Measurements from ENCODE around the gene SMPD4. TPM values are rescaled to one million over a fixed set of nuclear protein-coding genes. Genes with fewer than 3 reads are reported as not detected.
"Not testable (repeated sequence)": the region's sequence is repeated elsewhere in the genome, so short reads cannot be mapped to it uniquely, and the experiment has no call there.

SMPD4 gene
- total and polyA plus RNA-seq, 2 donors, result 14.0 to 42.6 TPM

GRCh38 chr2:130150181-130151144 is 30.9 kb downstream of the SMPD4 start:
- DNase-seq (ENCODE audit: low read depth in 6 of 9, low spot score in 9 of 9), result no peak
- 97% methylated on average over 23 of the region's 23 CpGs for WGBS

GRCh38 chr2:130148515-130148914 is 32.9 kb downstream of the SMPD4 start:
- WGBS, result 74% methylated on average over 6 of the region's 6 CpGs
- Histone ChIP-seq H3K36me3 (ENCODE audit: control insufficient read depth in 2 of 2, insufficient read depth in 2 of 2, low read length in 1 of 2) (peaks cover 16% of the 10 kb centered on the region in 2 donors), H3K27me3 (ENCODE audit: control insufficient read depth in 2 of 2, insufficient read depth in 1 of 2, low read length in 1 of 2) (peaks cover under 1 to 18% of the 10 kb centered on the region in 2 donors)
- H3K9me3 ChIP-seq (ENCODE audit: control insufficient read depth in 2 of 2, insufficient read depth in 1 of 2, low read length in 1 of 2); H3K27ac ChIP-seq (ENCODE audit: low read depth in 1 of 2, low read length in 1 of 2); DNase-seq (ENCODE audit: low read depth in 6 of 9, low spot score in 9 of 9); H3K4me1 ChIP-seq (ENCODE audit: control insufficient read depth in 2 of 2, insufficient read depth in 2 of 2, low read length in 2 of 2); H3K4me3 ChIP-seq (ENCODE audit: low read length in 2 of 2): not testable (repeated sequence)

More at GRCh38 chr2:130150181-130151144, 30.9 kb downstream of the SMPD4 start:
- Histone ChIP-seq H3K27ac (ENCODE audit: low read depth in 1 of 2, low read length in 1 of 2) (no peak overlapping the region), H3K36me3 (ENCODE audit: control insufficient read depth in 2 of 2, insufficient read depth in 2 of 2, low read length in 1 of 2) (peaks cover 24 to 34% of the 10 kb centered on the region in 2 donors), H3K9me3 (ENCODE audit: control insufficient read depth in 2 of 2, insufficient read depth in 1 of 2, low read length in 1 of 2) (no peaks in the 10 kb centered on the region), H3K4me3 (ENCODE audit: low read length in 2 of 2) (no peak overlapping the region), H3K27me3 (ENCODE audit: control insufficient read depth in 2 of 2, insufficient read depth in 1 of 2, low read length in 1 of 2) (peaks cover 0 to 4% of the 10 kb centered on the region in 2 donors), H3K4me1 (ENCODE audit: control insufficient read depth in 2 of 2, insufficient read depth in 2 of 2, low read length in 2 of 2) (no peaks in the 10 kb centered on the region)

GRCh38 chr2:130145006-130145414 is 36.4 kb downstream of the SMPD4 start, which contains the start of gene CCDC74B:
TSS of gene CCDC74B (minus strand) at chr2:130145112. CDS start at chr2:130144996, 116 bp downstream.
- H3K9me3 ChIP-seq (ENCODE audit: control insufficient read depth in 2 of 2, insufficient read depth in 1 of 2, low read length in 1 of 2); H3K36me3 ChIP-seq (ENCODE audit: control insufficient read depth in 2 of 2, insufficient read depth in 2 of 2, low read length in 1 of 2); H3K27ac ChIP-seq (ENCODE audit: low read depth in 1 of 2, low read length in 1 of 2); H3K4me1 ChIP-seq (ENCODE audit: control insufficient read depth in 2 of 2, insufficient read depth in 2 of 2, low read length in 2 of 2): not testable (repeated sequence)
- peak in 5 of 9 donors; percentile 10 to 42 (median 25) for DNase-seq (ENCODE audit: low read depth in 6 of 9, low spot score in 9 of 9)
- Histone ChIP-seq H3K4me3 (ENCODE audit: low read length in 2 of 2) (peak within 1 kb of the TSS in 1 of 2 donors; percentile 10), H3K27me3 (ENCODE audit: control insufficient read depth in 2 of 2, insufficient read depth in 1 of 2, low read length in 1 of 2) (peaks cover 2 to 31% of the 10 kb centered on the region in 2 donors)
- 14% methylated on average over 30 of the region's 30 CpGs for WGBS

- H3K27me3 ChIP-seq (ENCODE audit: control insufficient read depth in 2 of 2, insufficient read depth in 1 of 2, low read length in 1 of 2), result peaks cover 2 to 31% of the 10 kb centered on the region in 2 donors
- H3K4me3 ChIP-seq (ENCODE audit: low read length in 2 of 2); H3K27ac ChIP-seq (ENCODE audit: low read depth in 1 of 2, low read length in 1 of 2); H3K36me3 ChIP-seq (ENCODE audit: control insufficient read depth in 2 of 2, insufficient read depth in 2 of 2, low read length in 1 of 2); H3K9me3 ChIP-seq (ENCODE audit: control insufficient read depth in 2 of 2, insufficient read depth in 1 of 2, low read length in 1 of 2); H3K4me1 ChIP-seq (ENCODE audit: control insufficient read depth in 2 of 2, insufficient read depth in 2 of 2, low read length in 2 of 2); DNase-seq (ENCODE audit: low read depth in 6 of 9, low spot score in 9 of 9): not testable (repeated sequence)
- WGBS, result 37% methylated on average over 22 of the region's 28 CpGs
Observed at GRCh38 chr2:130143266-130144039, 37.9 kb downstream of the SMPD4 start.

GRCh38 chr2:130142396-130143265 is 38.8 kb downstream of the SMPD4 start:
- WGBS, result 81% methylated on average over 13 of the region's 13 CpGs
- not testable (repeated sequence) for DNase-seq (ENCODE audit: low read depth in 6 of 9, low spot score in 9 of 9)

GRCh38 chr2:130141645-130142370 is 39.6 kb downstream of the SMPD4 start:
- not testable (repeated sequence) for H3K36me3 ChIP-seq (ENCODE audit: control insufficient read depth in 2 of 2, insufficient read depth in 2 of 2, low read length in 1 of 2); H3K9me3 ChIP-seq (ENCODE audit: control insufficient read depth in 2 of 2, insufficient read depth in 1 of 2, low read length in 1 of 2); H3K4me1 ChIP-seq (ENCODE audit: control insufficient read depth in 2 of 2, insufficient read depth in 2 of 2, low read length in 2 of 2); H3K4me3 ChIP-seq (ENCODE audit: low read length in 2 of 2); DNase-seq (ENCODE audit: low read depth in 6 of 9, low spot score in 9 of 9); H3K27ac ChIP-seq (ENCODE audit: low read depth in 1 of 2, low read length in 1 of 2)
- H3K27me3 ChIP-seq (ENCODE audit: control insufficient read depth in 2 of 2, insufficient read depth in 1 of 2, low read length in 1 of 2), result peaks cover 2 to 31% of the 10 kb centered on the region in 2 donors
- WGBS, result 94% methylated on average over 18 of the region's 22 CpGs

More at GRCh38 chr2:130142396-130143265, 38.8 kb downstream of the SMPD4 start:
- H3K9me3 ChIP-seq (ENCODE audit: control insufficient read depth in 2 of 2, insufficient read depth in 1 of 2, low read length in 1 of 2); H3K4me1 ChIP-seq (ENCODE audit: control insufficient read depth in 2 of 2, insufficient read depth in 2 of 2, low read length in 2 of 2); H3K36me3 ChIP-seq (ENCODE audit: control insufficient read depth in 2 of 2, insufficient read depth in 2 of 2, low read length in 1 of 2); H3K4me3 ChIP-seq (ENCODE audit: low read length in 2 of 2); H3K27ac ChIP-seq (ENCODE audit: low read depth in 1 of 2, low read length in 1 of 2): not testable (repeated sequence)
- H3K27me3 ChIP-seq (ENCODE audit: control insufficient read depth in 2 of 2, insufficient read depth in 1 of 2, low read length in 1 of 2), result peaks cover 2 to 31% of the 10 kb centered on the region in 2 donors

GRCh38 chr2:130141002-130141401 is 40.4 kb downstream of the SMPD4 start:
- not testable (repeated sequence) for H3K9me3 ChIP-seq (ENCODE audit: control insufficient read depth in 2 of 2, insufficient read depth in 1 of 2, low read length in 1 of 2); H3K4me1 ChIP-seq (ENCODE audit: control insufficient read depth in 2 of 2, insufficient read depth in 2 of 2, low read length in 2 of 2); H3K36me3 ChIP-seq (ENCODE audit: control insufficient read depth in 2 of 2, insufficient read depth in 2 of 2, low read length in 1 of 2); DNase-seq (ENCODE audit: low read depth in 6 of 9, low spot score in 9 of 9); H3K27ac ChIP-seq (ENCODE audit: low read depth in 1 of 2, low read length in 1 of 2); H3K4me3 ChIP-seq (ENCODE audit: low read length in 2 of 2)
- peaks cover 2 to 31% of the 10 kb centered on the region in 2 donors for H3K27me3 ChIP-seq (ENCODE audit: control insufficient read depth in 2 of 2, insufficient read depth in 1 of 2, low read length in 1 of 2)
- 99% methylated on average over 4 of the region's 6 CpGs for WGBS

GRCh38 chr2:130140516-130140915 is 40.9 kb downstream of the SMPD4 start:
- not testable (repeated sequence) for H3K4me1 ChIP-seq (ENCODE audit: control insufficient read depth in 2 of 2, insufficient read depth in 2 of 2, low read length in 2 of 2); H3K9me3 ChIP-seq (ENCODE audit: control insufficient read depth in 2 of 2, insufficient read depth in 1 of 2, low read length in 1 of 2); H3K4me3 ChIP-seq (ENCODE audit: low read length in 2 of 2); DNase-seq (ENCODE audit: low read depth in 6 of 9, low spot score in 9 of 9); H3K36me3 ChIP-seq (ENCODE audit: control insufficient read depth in 2 of 2, insufficient read depth in 2 of 2, low read length in 1 of 2); H3K27ac ChIP-seq (ENCODE audit: low read depth in 1 of 2, low read length in 1 of 2)
- WGBS, result 87% methylated on average over 7 of the region's 7 CpGs
- H3K27me3 ChIP-seq (ENCODE audit: control insufficient read depth in 2 of 2, insufficient read depth in 1 of 2, low read length in 1 of 2), result peaks cover 2 to 28% of the 10 kb centered on the region in 2 donors

All from thymus (tissue), 11 donors.